ENCODE data around the gene ABLIM1. TPM values are rescaled to one million over a fixed set of nuclear protein-coding genes. Genes with fewer than 3 reads are reported as not detected.

Gene ABLIM1
- total RNA-seq, 2 donors from 2014 or later = 79.4 to 123 TPM

DNA sequence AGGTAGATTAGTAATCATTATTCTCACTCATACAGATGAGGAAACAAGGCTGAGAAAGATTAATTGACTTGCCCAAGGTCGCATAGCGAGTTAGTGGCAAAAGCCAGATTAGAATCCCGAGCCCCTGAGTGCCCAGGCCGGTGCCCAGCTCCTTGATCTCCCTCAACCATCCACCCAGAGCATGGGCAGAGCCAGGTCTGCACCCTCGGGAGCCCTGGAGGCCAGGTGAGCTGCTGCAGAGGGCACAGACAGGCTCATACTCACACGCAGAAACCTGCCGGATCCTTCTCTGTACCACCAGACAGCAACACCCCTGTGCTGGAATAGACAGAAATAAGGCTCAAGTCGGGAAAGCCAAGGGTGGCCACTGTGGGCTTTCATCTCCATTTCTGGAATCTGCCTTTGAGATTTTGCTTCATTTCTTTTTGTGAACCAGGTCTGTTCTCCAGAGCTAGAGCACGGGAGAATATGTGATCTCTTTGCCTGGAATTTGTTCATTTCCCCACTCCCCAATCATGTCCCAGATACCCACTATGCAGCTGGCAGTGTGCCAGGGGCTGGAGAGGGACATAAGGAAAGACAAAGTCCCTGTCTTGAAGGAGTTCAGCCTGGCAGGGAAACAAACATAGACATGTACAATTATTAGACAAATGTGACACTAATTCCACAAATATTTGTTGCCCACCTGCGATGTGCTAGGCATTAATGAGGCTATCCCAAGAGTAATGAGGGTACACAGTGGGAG is 259.3 kb downstream of the ABLIM1 start:
- DNase-seq (ENCODE audit: low spot score) = no peak
- intact Hi-C loops (cut with DNase I) = no loop called here

DNA sequence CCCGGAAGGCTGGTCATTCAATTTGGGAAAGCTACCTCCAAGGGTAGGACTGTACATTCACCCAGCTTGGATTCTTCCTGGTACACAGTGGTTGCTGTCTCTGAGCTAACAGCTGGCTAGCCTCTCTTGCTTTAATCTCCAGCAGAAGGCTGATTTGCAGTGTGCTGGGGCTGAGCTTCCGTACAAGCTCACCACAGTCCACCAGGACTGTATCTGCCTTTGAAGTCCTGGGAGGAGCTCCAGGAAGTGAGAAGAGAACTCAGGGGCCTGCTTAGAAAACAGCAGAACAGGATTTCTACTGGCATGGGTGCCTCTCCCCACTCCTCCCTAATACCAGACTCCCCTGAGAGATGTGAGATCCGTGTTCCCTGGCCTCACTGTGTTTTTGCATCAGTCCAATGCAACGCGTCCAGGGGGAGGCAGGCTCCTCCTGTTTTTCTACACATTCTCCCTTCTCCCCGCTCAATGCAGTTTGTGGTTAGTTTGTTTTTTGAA is 260.4 kb downstream of the ABLIM1 start:
- intact Hi-C loops (cut with DNase I) = no loop called here
- no peak for DNase-seq (ENCODE audit: low spot score)

DNA sequence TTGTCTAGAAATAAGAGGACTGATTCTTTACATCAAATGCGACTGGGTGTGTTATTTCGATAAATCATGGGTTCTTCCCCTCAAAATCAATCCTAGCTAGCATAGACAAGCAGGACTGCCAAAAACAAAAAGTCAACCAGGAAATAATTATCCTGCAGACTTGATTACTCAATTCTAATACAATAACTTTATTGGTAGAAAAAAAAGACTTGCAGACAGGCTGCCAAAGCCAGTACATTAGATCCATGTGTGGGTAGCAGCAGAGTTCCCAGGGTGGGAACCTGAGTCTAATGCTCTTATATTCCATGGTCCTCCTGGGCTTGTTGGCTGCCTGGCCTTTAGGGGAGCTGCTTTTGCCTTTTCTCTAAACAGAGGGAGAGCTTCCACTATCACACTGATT is 261.6 kb downstream of the ABLIM1 start:
- intact Hi-C loops (cut with DNase I) = no loop called here
- DNase-seq (ENCODE audit: low spot score) = no peak

DNA sequence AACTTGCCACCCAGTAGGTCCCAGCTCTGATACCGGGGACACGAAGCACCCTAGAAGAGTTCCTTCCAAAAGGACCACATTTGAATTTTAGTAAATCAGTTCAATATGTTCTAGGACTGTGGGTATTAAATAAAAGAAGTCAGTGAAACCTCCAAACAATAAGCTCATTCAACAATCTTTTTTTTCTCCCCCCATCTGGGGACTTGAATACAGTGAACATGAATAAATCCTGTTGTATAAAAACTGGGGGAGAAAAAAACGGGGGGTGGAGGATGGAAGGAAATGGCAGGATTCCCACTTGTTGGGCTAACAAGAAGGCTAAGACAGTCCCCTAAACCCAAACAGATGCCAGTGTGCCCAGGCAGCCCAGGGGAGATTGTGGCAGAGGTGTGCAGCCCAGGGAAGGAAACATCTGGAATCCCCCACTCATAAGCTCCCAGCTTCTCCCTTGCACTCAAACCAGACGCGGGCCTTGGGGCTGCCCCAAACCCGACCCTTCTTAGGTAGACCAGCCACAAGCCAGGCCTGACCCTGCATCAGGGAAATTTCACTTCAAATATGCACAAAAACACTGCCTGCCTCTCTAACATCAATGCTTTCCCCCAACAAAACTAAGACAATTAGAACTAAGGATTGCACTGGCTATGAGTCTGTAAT is 262.6 kb downstream of the ABLIM1 start:
- DNase-seq (ENCODE audit: low spot score) = no peak
- intact Hi-C loops (cut with DNase I) = no loop called here

DNA sequence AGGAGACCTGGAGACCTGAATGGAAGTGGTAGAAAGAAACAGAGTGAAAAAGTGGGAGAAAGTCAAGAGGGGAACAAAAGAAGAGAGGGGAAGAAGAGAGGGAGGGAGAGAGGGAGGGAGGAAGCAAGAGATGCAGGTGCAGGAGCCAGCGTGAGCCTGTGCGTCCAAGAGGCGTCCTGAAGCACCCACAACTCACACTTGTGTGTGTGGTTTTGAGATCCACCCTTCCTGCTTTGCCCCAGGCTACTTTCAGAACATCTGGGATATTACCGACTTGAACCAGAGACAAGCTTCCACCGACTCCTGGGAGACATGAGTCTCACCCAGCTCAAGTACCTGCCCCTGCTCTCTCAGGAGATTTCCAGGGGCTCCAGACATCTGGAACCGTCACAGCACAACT is 263.5 kb downstream of the ABLIM1 start:
- DNase-seq (ENCODE audit: low spot score) = no peak
- intact Hi-C loops (cut with DNase I) = no loop called here

DNA sequence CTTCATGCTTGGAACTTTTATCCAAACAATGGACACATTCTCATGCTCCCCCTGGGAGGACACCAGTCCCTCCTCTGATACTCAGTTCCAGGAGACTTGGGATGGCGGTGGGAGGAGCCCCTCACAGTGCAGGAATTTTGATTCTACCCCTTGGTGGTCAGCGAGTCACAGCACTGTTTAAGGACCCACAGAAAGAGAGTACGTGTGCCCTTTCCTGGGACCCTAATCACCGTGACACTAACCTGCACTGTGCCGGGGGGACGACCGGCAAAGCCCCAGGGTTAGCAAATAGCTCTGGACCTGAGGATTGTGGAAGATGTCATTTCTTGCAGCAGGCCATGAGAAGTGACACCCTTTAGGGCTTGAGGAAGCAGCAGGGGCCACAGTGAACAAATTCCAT is 264.2 kb downstream of the ABLIM1 start:
- no peak for DNase-seq (ENCODE audit: low spot score)
- intact Hi-C loops (cut with DNase I) = no loop called here

DNA sequence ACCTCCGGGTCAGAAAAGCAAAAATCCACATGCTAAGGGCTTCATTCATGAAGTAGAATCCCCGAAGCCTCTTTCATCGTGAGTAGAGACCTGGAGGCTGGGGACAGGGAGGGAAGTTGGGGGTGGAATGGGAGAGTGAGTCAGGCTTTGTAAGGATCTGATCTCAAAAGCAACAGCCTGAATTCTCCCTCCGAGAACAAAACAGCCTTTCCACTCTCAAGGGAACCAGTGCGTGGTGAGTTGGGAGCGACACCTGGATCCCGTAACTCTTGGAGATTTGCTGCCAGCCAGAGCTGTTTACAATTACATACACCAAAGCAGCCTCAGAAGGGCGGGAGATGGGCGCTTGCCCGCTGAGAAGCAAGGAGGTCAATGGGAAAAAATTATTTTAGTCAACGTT is 264.6 kb downstream of the ABLIM1 start:
- intact Hi-C loops (cut with DNase I) = no loop called here
- no peak for DNase-seq (ENCODE audit: low spot score)

DNA sequence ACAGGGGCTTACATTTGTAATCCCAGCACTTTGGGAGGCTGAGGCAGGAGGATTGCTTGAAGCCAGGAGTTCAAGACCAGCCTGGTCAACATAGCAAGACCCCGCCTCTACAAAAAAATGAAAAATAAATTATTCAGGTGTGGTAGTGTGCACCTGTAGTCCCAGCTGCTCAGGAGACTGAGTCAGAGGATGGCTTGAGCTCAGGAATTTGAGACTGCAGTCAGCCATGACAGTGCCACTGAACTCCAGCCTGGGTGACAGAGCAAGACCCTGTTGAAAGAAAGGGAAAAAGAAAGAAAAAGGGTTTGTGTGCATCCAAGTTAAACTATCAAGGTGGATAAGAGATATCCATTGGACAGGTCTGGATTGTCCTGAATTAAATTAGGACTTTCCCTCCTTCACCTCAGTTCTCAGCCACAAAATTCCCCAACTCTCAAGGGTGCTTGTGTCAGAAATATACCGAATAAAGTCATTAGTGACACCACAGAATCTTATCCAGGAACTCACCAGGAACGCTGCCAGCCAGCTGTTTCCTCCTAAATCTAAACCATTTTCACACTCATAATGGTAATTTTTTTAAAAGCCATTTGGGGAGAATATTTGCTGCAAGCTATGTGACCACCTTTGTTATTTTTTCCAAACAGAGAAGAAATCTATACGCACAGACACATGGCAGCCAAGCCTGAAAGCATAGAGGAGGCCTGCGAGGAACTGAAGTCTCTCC is 265.8 kb downstream of the ABLIM1 start:
- intact Hi-C loops (cut with DNase I) = no loop called here

DNA sequence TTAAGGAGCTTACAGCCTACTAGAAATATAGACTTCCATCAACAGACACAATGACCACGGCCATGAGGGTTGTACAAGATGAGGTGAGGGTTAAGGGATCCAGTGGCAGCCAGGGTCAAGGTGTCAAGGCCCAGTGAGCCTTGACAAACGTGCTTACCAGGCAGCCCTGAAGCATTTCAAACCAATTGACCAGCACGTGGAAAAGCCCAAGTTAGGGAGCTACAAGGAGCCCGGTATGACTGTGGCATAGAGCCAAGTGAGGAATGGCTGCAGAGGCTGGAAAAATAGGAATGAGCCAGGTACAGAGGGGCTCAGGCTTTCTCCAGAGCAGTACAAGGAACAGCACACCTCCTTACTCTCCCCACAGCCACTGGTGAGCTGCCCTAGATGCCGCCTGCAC is 266.5 kb downstream of the ABLIM1 start:
- intact Hi-C loops (cut with DNase I) = no loop called here

More for the DNA sequence above, 265.8 kb downstream of the ABLIM1 start:
- DNase-seq (ENCODE audit: low spot score) = no peak

DNA sequence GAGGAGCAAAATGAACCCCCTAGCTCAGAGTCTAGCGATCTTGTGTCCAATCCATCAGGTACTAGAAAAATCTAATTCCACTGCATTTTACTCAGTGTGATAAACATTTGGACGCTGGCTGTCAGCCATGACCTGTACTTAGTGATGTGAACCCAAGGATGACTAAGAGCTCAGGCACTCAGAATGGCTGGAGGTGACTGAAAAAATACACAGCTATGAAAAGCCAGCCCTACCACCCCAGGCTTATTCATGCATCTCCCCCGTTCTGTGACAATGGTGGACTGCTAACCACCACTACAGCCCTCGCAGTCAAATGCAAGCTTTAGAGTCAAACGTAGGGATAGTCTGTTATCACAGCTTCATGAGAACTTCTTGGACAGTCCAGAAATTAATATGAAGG is 268.6 kb downstream of the ABLIM1 start:
- intact Hi-C loops (cut with DNase I) = no loop called here
- no peak for DNase-seq (ENCODE audit: low spot score)

More for the DNA sequence above, 266.5 kb downstream of the ABLIM1 start:
- no peak for DNase-seq (ENCODE audit: low spot score)

DNA sequence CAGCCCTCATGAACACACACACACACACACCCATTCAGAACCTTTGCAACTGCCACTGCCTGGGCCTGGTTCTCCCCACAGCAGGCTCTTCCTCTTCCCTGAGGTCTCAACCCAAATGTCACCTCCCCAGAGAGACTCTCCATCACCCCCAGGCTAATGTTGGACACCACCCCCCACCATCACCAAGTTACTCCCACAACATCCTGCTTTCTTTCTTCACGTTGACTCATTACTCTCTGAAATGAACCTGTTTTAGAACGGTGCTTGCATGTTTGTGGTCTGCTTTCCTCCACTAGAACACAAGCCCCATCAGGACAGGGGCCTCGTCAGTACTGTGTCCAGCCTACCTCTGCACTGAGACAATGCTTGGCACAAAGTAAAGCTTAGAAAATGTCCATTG is 269.8 kb downstream of the ABLIM1 start:
- DNase-seq (ENCODE audit: low spot score) = no peak
- intact Hi-C loops (cut with DNase I) = no loop called here

DNA sequence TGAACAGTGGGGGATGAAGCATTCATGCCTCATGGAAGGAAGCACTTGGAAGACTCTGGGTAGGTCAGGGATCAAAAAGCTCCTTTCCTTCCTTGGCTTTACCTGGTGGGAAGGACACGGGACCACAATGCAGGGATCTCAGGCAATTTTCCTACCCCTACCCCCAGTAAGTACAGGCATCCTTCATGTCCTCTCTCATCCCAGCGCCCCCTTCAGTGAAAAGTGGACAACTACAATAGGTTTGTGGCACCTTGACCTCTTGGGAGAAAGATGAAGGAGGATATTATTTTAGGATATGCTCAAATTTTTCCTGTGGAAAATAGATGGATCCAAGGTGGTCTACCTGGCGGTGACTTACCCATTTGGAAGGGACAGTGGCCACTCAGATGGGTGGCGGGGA is 270.3 kb downstream of the ABLIM1 start:
- intact Hi-C loops (cut with DNase I) = no loop called here
- no peak for DNase-seq (ENCODE audit: low spot score)

DNA sequence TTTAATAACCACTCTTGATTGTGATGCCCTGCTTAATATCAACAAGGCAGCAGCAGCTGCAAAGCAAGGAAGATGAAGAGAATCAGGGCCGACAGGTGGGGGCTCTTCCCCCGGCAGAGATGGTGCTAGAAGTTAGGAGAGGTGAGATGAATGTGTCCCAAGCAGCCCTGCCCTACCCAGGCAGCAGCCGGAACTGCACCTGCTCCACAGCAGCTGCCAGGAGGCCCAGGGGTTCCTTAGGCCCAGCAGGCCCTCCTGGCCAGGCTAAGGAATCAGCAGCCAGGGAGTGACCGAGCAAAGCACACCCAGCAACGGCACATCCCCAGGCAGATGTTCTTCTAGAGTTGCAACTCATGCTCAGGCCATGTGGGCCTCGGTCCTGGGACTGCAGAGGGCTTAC is 271.6 kb downstream of the ABLIM1 start:
- DNase-seq (ENCODE audit: low spot score) = no peak
- intact Hi-C loops (cut with DNase I) = no loop called here

DNA sequence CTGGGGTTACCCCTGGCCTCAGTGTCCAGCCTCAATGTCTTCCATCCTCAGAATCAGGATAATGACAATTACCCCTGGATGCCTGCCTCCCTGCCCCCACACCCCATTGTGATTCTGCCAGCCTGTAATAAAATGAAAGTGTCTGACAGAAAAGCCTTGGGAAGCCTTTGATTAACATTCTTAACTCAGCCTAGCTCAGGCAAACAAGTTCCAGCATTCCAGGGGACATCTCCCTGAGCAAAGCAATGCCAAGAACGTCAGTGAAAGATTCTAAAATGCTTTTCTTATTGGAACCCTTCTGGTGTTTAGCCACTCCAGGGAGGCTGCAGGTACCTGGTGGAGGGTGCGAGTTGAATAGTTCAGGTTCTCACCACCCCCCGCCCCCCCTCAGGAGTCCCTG is 272.5 kb downstream of the ABLIM1 start:
- intact Hi-C loops (cut with DNase I) = no loop called here
- DNase-seq (ENCODE audit: low spot score) = no peak

DNA sequence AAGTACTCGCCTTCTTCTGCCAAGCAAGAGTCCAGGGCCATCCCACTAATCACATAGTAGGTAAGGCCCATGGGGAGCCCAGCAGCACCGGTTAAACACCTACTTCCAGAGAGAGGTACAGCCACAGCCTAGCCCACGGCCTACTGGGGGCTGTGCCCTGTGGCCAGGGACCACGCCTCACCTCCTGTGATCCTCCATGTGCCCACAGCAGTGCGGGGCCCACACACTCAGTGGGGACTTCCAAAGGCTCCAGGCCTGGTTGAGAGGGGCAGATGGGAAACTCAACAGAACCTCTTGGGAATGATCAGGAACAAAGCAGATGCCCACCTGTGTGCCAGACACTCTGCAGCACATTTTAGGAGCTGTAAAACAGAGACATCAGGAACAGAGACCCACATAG is 273.5 kb downstream of the ABLIM1 start:
- DNase-seq (ENCODE audit: low spot score) = no peak

DNA sequence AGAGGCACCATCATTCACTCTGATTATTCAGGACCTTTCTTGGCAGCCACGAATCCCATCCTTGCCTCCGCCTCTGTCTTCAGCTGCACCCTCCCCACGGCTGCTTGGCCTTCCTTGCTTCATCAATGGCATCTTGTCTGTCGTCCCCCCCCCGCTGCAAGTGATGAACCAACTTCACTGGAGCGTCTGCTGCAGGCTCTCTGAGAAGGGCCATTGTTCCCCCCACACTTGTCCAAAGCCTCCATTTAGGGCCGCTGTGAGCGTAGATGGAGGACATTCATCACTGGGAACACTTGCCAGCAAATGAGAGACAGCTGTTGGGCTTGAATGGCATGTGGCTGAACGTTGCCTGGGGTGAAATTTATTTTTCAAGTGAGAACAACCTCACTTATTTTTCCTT is 273.9 kb downstream of the ABLIM1 start:
- no peak for DNase-seq (ENCODE audit: low spot score)
- intact Hi-C loops (cut with DNase I) = no loop called here

More for the DNA sequence above, 273.5 kb downstream of the ABLIM1 start:
- intact Hi-C loops (cut with DNase I) = no loop called here
